H1 (cell line): Measurements from ENCODE around the gene FHDC1. TPM values are rescaled to one million over a fixed set of nuclear protein-coding genes. Genes with fewer than 3 reads are reported as not detected.

ENCODE experiments used
- CTCF ChIA-PET: fragments of 300-600 bp; sonication (Branson Sonifier 250); formaldehyde crosslinking; loops from one replicate; lab custom pipeline; 2021; ENCODE audit not compliant: partially characterized antibody; lab: Charles Lee
- POLR2A ChIA-PET: fragments of 300-600 bp; sonication (Branson Sonifier 250); formaldehyde crosslinking; loops from one replicate; lab custom pipeline; 2021; ENCODE audit warnings: inconsistent platforms; ENCODE audit not compliant: partially characterized antibody; lab: Charles Lee
- DNase-seq, 2 experiments: peaks; one replicate each; pipeline versions ENCODE4 v3.0.0 to v3.0.0-alpha.2; 2010 to 2022; ENCODE audit warnings: low spot score in 2 of 2, low read depth in 1 of 2, mixed read lengths in 1 of 2
- FAIRE-seq: peaks from 2 replicates; lab custom pipeline; 2011; peaks lifted over from hg19 to GRCh38; lab: Jason Lieb, UNC
- H2AFZ ChIP-seq: 2 replicates; pipeline ENCODE4 v1.8.1; 2012; ENCODE audit warnings: low read length, inconsistent platforms
- H2AK5ac ChIP-seq: 2 replicates; pipeline ENCODE4 v1.6.1; 2013; ENCODE audit warnings: low read depth, low read length
- H2BK120ac ChIP-seq: replicated peaks from 2 replicates; pipeline ENCODE3; 2013; ENCODE audit warnings: low read depth, low read length, inconsistent platforms
- H2BK12ac ChIP-seq: 2 replicates; pipeline ENCODE4 v1.6.1; 2013; ENCODE audit warnings: low read depth, low read length
- H2BK15ac ChIP-seq: 2 replicates; pipeline ENCODE4 v1.6.1; 2013; ENCODE audit warnings: low read length
- H2BK20ac ChIP-seq: 2 replicates; pipeline ENCODE4 v1.6.1; 2013; ENCODE audit warnings: low read length
- H2BK5ac ChIP-seq: 2 replicates; pipeline ENCODE4 v1.6.1; 2013; ENCODE audit warnings: low read depth, low read length
- H3K14ac ChIP-seq: 2 replicates; pipeline ENCODE4 v1.6.1; 2013; ENCODE audit warnings: inconsistent platforms; ENCODE audit not compliant: insufficient read length
- H3K18ac ChIP-seq: 2 replicates; pipeline ENCODE4 v1.6.1; 2013; ENCODE audit warnings: low read length; ENCODE audit errors: extremely low read depth
- H3K23ac ChIP-seq: 2 replicates; pipeline ENCODE4 v1.6.1; 2013; ENCODE audit warnings: inconsistent platforms; ENCODE audit not compliant: insufficient read length
- H3K23me2 ChIP-seq: 2 replicates; pipeline ENCODE4 v1.6.1; 2013; ENCODE audit warnings: low read depth, low read length
- H3K27ac ChIP-seq: 2 replicates; pipeline ENCODE4 v1.6.1; 2011; ENCODE audit warnings: low read depth, low read length, inconsistent platforms
- H3K27me3 ChIP-seq, 4 experiments: replicated peaks in 1 of 4; 1 replicate in 1 of 4; 2 replicates in 3 of 4; pipeline versions ENCODE4 v1.6.1 to v1.8.1; 2011 to 2013; ENCODE audit warnings: low read length in 3 of 4, mild to moderate bottlenecking in 3 of 4, inconsistent platforms in 2 of 4, mixed read lengths in 2 of 4, moderate library complexity in 1 of 4; ENCODE audit not compliant: control insufficient read depth in 3 of 4, insufficient read depth in 3 of 4; ENCODE audit errors: extremely low read depth in 1 of 4
- H3K36me3 ChIP-seq, 4 experiments: 2 replicates each; pipeline versions ENCODE4 v1.6.1 to v1.8.1; 2011 to 2013; ENCODE audit warnings: mild to moderate bottlenecking in 4 of 4, low read length in 3 of 4, moderate library complexity in 2 of 4, control low read depth in 1 of 4, inconsistent platforms in 1 of 4; ENCODE audit not compliant: insufficient read depth in 4 of 4, control insufficient read depth in 2 of 4
- H3K4ac ChIP-seq: replicated peaks from 2 replicates; pipeline ENCODE3; 2013; ENCODE audit warnings: low read length, low read depth, mixed read lengths, inconsistent platforms; ENCODE audit not compliant: insufficient read length
- H3K4me1 ChIP-seq, 4 experiments: replicated peaks in 1 of 4; 1 replicate in 1 of 4; 2 replicates in 3 of 4; pipeline versions ENCODE4 v1.6.1 to v1.8.1; 2011 to 2013; ENCODE audit warnings: low read length in 3 of 4, inconsistent platforms in 2 of 4, mixed read lengths in 1 of 4; ENCODE audit not compliant: insufficient read depth in 4 of 4, control insufficient read depth in 3 of 4
- H3K4me2 ChIP-seq, 2 experiments: 2 replicates each; pipeline versions ENCODE4 v1.6.1 to v1.8.1; 2011 to 2013; ENCODE audit warnings: low read depth in 2 of 2, low read length in 2 of 2, control low read depth in 1 of 2, inconsistent platforms in 1 of 2, mild to moderate bottlenecking in 1 of 2; ENCODE audit not compliant: insufficient read depth in 1 of 2
- H3K4me3 ChIP-seq, 4 experiments: fragments of 200-600, 300-600 bp in 1 of 4; sonication (generic), shearing (Covaris generic), sonication (Bioruptor Twin) in 1 of 4; 2 replicates each; pipeline versions ENCODE4 v1.5.1 to v1.8.1; 2011 to 2016; ENCODE audit warnings: low read length in 4 of 4, low read depth in 3 of 4, control low read depth in 2 of 4, inconsistent platforms in 2 of 4, mild to moderate bottlenecking in 2 of 4, mixed read lengths in 1 of 4, moderate library complexity in 1 of 4; ENCODE audit not compliant: insufficient read depth in 2 of 4; ENCODE audit errors: extremely low read depth in 1 of 4
- H3K56ac ChIP-seq: replicated peaks from 2 replicates; pipeline ENCODE3; 2013; ENCODE audit warnings: low read depth, mild to moderate bottlenecking, mixed read lengths, low read length, inconsistent platforms; ENCODE audit not compliant: insufficient read length
- H3K79me1 ChIP-seq: 2 replicates; pipeline ENCODE4 v1.6.1; 2013; ENCODE audit warnings: low read depth, low read length, control low read depth
- H3K79me2 ChIP-seq, 2 experiments: 2 replicates each; pipeline versions ENCODE4 v1.6.1 to v1.8.1; 2012 to 2013; ENCODE audit warnings: low read length in 2 of 2, mild to moderate bottlenecking in 2 of 2, inconsistent platforms in 1 of 2; ENCODE audit not compliant: insufficient read depth in 2 of 2, control insufficient read depth in 1 of 2
- H3K9ac ChIP-seq, 4 experiments: replicated peaks in 1 of 4; 1 replicate in 1 of 4; 2 replicates in 3 of 4; pipeline versions ENCODE4 v1.6.1 to v1.8.1; 2011 to 2013; ENCODE audit warnings: low read depth in 3 of 4, low read length in 3 of 4, control low read depth in 2 of 4, mild to moderate bottlenecking in 2 of 4, moderate library complexity in 2 of 4, inconsistent platforms in 1 of 4; ENCODE audit errors: extremely low read depth in 1 of 4
- H3K9me3 ChIP-seq, 2 experiments: 2 replicates each; pipeline versions ENCODE4 v1.6.1 to v1.8.1; 2012 to 2013; ENCODE audit warnings: mild to moderate bottlenecking in 2 of 2, moderate library complexity in 2 of 2, control low read depth in 1 of 2, inconsistent platforms in 1 of 2, low read depth in 1 of 2, low read length in 1 of 2, mixed read lengths in 1 of 2; ENCODE audit not compliant: insufficient read depth in 2 of 2
- H4K20me1 ChIP-seq, 2 experiments: replicated peaks in 1 of 2; 2 replicates each; pipeline versions ENCODE3 to v1.8.1; 2011 to 2013; ENCODE audit warnings: inconsistent platforms in 2 of 2, low read length in 2 of 2, mild to moderate bottlenecking in 1 of 2; ENCODE audit not compliant: insufficient read depth in 2 of 2, control insufficient read depth in 1 of 2
- H4K5ac ChIP-seq: 2 replicates; pipeline ENCODE4 v1.6.1; 2013; ENCODE audit warnings: low read length, low read depth, mixed read lengths, inconsistent platforms; ENCODE audit not compliant: insufficient read length
- H4K8ac ChIP-seq: 2 replicates; pipeline ENCODE4 v1.8.0; 2013; ENCODE audit warnings: mild to moderate bottlenecking, moderate library complexity, low read length, inconsistent platforms; ENCODE audit not compliant: insufficient read depth; ENCODE audit errors: extremely low read depth
- H4K91ac ChIP-seq: replicated peaks from 2 replicates; pipeline ENCODE3; 2013; ENCODE audit warnings: low read length, mixed read lengths, inconsistent platforms; ENCODE audit not compliant: insufficient read length
- CHD2 ChIP-seq: IDR thresholded peaks from 2 replicates; pipeline ENCODE4 v1.6.1; 2012; ENCODE audit warnings: low read length, improper control_type of control experiment
- CREB1 ChIP-seq: IDR thresholded peaks from 2 replicates; pipeline ENCODE4 v1.6.1; 2012; ENCODE audit warnings: inconsistent platforms
- GTF2F1 ChIP-seq: IDR thresholded peaks from 2 replicates; pipeline ENCODE4 v1.6.1; 2012; ENCODE audit warnings: low read depth, low read length, improper control_type of control experiment, borderline replicate concordance
- HDAC6 ChIP-seq: IDR thresholded peaks from one replicate; pipeline ENCODE4 v1.7.1; 2012; ENCODE audit warnings: low read depth, mild to moderate bottlenecking, inconsistent platforms, low read length, moderate library complexity
- KDM1A ChIP-seq: fragments of 200-600, 300-600 bp; sonication (generic); IDR thresholded peaks from 2 replicates; pipeline ENCODE4 v1.7.1; 2016; ENCODE audit warnings: mild to moderate bottlenecking, low read length, borderline replicate concordance
- MAFK ChIP-seq: IDR thresholded peaks from 2 replicates; pipeline ENCODE4 v1.6.1; 2012; ENCODE audit warnings: low read depth, mild to moderate bottlenecking, improper control_type of control experiment, low read length
- MAX ChIP-seq: IDR thresholded peaks from 2 replicates; pipeline ENCODE4 v1.6.1; 2012; ENCODE audit warnings: inconsistent platforms
- RFX5 ChIP-seq: IDR thresholded peaks from 2 replicates; pipeline ENCODE4 v1.6.1; 2011; ENCODE audit warnings: low read depth, low read length, improper control_type of control experiment, borderline replicate concordance
- SIN3A ChIP-seq, 2 experiments: IDR thresholded peaks in 1 of 2; conservative IDR thresholded peaks in 1 of 2; 2 replicates each; pipeline ENCODE4 v1.6.1; 2011 to 2012; ENCODE audit warnings: low read length in 2 of 2, improper control_type of control experiment in 1 of 2, low read depth in 1 of 2, mild to moderate bottlenecking in 1 of 2
- SIRT6 ChIP-seq: IDR thresholded peaks from one replicate; pipeline ENCODE4 v1.7.1; 2012; ENCODE audit warnings: low read length, inconsistent platforms
- SIX5 ChIP-seq: IDR thresholded peaks from 2 replicates; pipeline ENCODE4 v1.6.1; 2011; ENCODE audit warnings: mild to moderate bottlenecking, low read depth, low read length
- SUZ12 ChIP-seq: fragments of 200-600 bp; sonication (generic); IDR thresholded peaks from 2 replicates; pipeline ENCODE4 v1.6.1; 2012; ENCODE audit warnings: mild to moderate bottlenecking, inconsistent platforms, low read length, moderate library complexity, mixed read lengths
- TBP ChIP-seq: IDR thresholded peaks from 2 replicates; pipeline ENCODE4 v1.6.1; 2011; ENCODE audit warnings: low read depth, low read length, improper control_type of control experiment
- YY1 ChIP-seq: IDR thresholded peaks from 2 replicates; pipeline ENCODE4 v1.6.1; 2011; ENCODE audit warnings: low read depth, mild to moderate bottlenecking, low read length
- WGBS, 2 experiments: shearing (Covaris generic) in 1 of 2; methylation state at CpG; one replicate each; pipeline versions ENCODE4 v1.1.6 to v1.1.7; 2013 to 2015; ENCODE audit warnings: low lambda C conversion rate in 2 of 2, mixed read lengths in 2 of 2, inconsistent platforms in 1 of 2, low coverage in 1 of 2, missing lambda C conversion rate in 1 of 2; ENCODE audit not compliant: insufficient replicate concordance in 2 of 2, insufficient coverage in 1 of 2, insufficient read length in 1 of 2; ENCODE audit errors: extremely low coverage in 1 of 2, missing lambda C conversion rate in 1 of 2; 5-methylcytosine and 5-hydroxymethylcytosine counted together
- polyA plus RNA-seq, 7 experiments: library from polyadenylated mRNA; depleted of rRNA in 3 of 7; stranded (reverse) in 5 of 7; unstranded in 2 of 7; fragments of >200 nt in 5 of 7; fragments of 200-250 nt in 2 of 7; gene quantifications; 1 replicate in 5 of 7; 2 replicates in 1 of 7; 4 replicates in 1 of 7; pipeline versions ENCODE4 v1.2.1 to v1.2.3, GENCODE V29; 2011 to 2013; ENCODE audit warnings: missing spikeins in 2 of 7, mixed read lengths in 2 of 7
- total RNA-seq: library from RNA; stranded (reverse); fragmentation: NEBNext Ultra II Directional; extraction: Animal tissue kit (Norgen Biotek cat#: 25700); gene quantifications from 2 replicates; pipeline ENCODE4 v1.2.1, GENCODE V29; 2021

The FHDC1 gene
- total and polyA plus RNA-seq, 2 of the 8 experiments (the other 6 are each of a cell fraction or from before 2014, with no cell fraction given): 6.4 to 28.6 TPM

GRCh38 chr4:152960082-152960481, 24.0 kb downstream of the FHDC1 start:
- Histone ChIP-seq H3K9ac (no peak overlapping the region), H2BK5ac (no peak overlapping the region), H3K4me3 (no peak overlapping the region), H2BK15ac (no peak overlapping the region), H3K79me2 (no peaks in the 10 kb centered on the region), H3K4me1 (peaks cover 0 to 3% (median 0%) of the 10 kb centered on the region in 4 experiments; a peak in 1 of 7 replicates), H4K8ac (no peak overlapping the region), H2BK120ac (no peak overlapping the region), H3K18ac (no peak overlapping the region), H3K79me1 (no peaks in the 10 kb centered on the region), H3K23ac (no peak overlapping the region), H3K4ac (no peak overlapping the region), H2BK20ac (no peak overlapping the region), H3K36me3 (peaks cover 6 to 68% (median 24%) of the 10 kb centered on the region in 4 experiments; a peak in 7 of 8 replicates), H2BK12ac (no peak overlapping the region), H3K14ac (no peak overlapping the region), H4K91ac (no peak overlapping the region), H3K23me2 (no peaks in the 10 kb centered on the region; the same call in 1 of the 2 replicates), H2AFZ (no peak overlapping the region), H2AK5ac (no peak overlapping the region), H3K9me3 (no peaks in the 10 kb centered on the region), H4K5ac (no peak overlapping the region), H3K27ac (no peak overlapping the region), H3K4me2 (no peak overlapping the region), H3K56ac (no peak overlapping the region), H4K20me1 (peaks cover 0 to 1% of the 10 kb centered on the region in 2 experiments), H3K27me3 (no peaks in the 10 kb centered on the region)
- no peak for DNase-seq
- FAIRE-seq: no peak
- POLR2A ChIA-PET: no interaction called here
- 92% methylated on average over 3 of the region's 3 CpGs; no CpG with 5 or more reads in 1 of the 2 experiments for whole genome bisulfite sequencing, 2 experiments
- TF ChIP-seq YY1: no peak
- TF ChIP-seq RFX5: no peak
- TF ChIP-seq MAFK: no peak
- TF ChIP-seq KDM1A: no peak
- no peak for TF ChIP-seq SIN3A (conservative IDR thresholded peaks at IDR 0.05 in 1 of 2, IDR thresholded peaks at IDR 0.05 in 1 of 2; ENCODE audit: low read depth in 1 of 2, low read length in 2 of 2)
- no peak for TF ChIP-seq CREB1
- TF ChIP-seq SIX5: no peak
- no peak for TF ChIP-seq TBP
- TF ChIP-seq MAX: no peak
- no peak for TF ChIP-seq SIRT6
- no peak for TF ChIP-seq SUZ12
- no peak for TF ChIP-seq GTF2F1
- no peak for TF ChIP-seq HDAC6
- TF ChIP-seq CHD2: no peak
- CTCF ChIA-PET: interaction anchor here (0.7 to 1.6 kb wide), 6 partner anchors 11 to 244 kb away, joined by 3 to 5 read pairs (median 4); partner anchors contain the start of gene TRIM2
